HG02852 (cell line): Measurements from ENCODE around the gene TESK2.
"Not testable (repeated sequence)": the region's sequence is repeated elsewhere in the genome, so short reads cannot be mapped to it uniquely, and the experiment has no call there.

ENCODE experiments used
- ATAC-seq: cut with Tn5 transposase; IDR thresholded peaks from one replicate; pipeline ENCODE4 v1.9.1; 2021; ENCODE audit warnings: mild to moderate bottlenecking, moderate library complexity; ENCODE audit not compliant: unreplicated experiment

The TESK2 gene, protein sequence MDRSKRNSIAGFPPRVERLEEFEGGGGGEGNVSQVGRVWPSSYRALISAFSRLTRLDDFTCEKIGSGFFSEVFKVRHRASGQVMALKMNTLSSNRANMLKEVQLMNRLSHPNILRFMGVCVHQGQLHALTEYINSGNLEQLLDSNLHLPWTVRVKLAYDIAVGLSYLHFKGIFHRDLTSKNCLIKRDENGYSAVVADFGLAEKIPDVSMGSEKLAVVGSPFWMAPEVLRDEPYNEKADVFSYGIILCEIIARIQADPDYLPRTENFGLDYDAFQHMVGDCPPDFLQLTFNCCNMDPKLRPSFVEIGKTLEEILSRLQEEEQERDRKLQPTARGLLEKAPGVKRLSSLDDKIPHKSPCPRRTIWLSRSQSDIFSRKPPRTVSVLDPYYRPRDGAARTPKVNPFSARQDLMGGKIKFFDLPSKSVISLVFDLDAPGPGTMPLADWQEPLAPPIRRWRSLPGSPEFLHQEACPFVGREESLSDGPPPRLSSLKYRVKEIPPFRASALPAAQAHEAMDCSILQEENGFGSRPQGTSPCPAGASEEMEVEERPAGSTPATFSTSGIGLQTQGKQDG

GRCh38 chr1:45490626-45491486 is at the start of gene TESK2:
TESK2 (minus strand) TSS chr1:45491163; CDS start chr1:45457785, 33,378 bp downstream.
- peak; percentile 83 for ATAC-seq

GRCh38 chr1:45536886-45537285 is 45.9 kb upstream of the TESK2 start:
- no peak for ATAC-seq

DNA sequence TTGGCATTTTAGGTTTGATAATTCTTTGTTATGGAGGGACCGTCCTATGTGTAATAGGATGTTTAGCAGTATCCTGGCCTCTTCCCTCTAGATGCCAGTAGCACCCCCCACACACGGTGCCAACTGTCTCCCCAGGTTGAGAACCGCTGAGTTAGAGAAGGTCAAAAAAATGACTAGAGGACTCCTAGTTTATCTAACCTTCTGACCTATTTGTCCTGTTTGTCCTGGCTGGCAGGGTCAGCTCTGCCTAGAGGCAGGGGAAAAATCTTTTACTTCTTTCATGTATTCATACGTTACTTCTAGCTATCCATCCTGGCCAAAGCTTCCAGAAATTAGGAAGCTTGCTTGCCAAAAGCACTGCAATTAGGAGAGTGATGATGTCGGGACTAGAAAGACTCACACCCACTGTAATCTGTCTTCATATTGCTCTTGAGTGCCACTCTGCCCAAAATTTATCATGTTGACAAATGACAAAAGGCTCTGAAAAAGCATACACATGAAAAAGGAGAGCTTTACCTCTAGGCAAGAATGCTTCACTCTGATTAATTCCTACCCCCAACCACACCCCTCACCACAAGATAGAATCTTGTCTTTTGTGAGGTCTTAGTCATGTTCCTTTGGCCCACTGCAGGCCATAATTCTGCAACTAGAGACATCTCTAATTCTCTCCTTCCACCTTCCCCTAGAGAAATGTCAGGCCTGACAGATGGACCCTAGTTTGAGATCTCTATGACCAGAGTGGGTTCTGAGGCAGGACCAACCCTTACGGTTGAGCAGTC is 45.2 kb upstream of the TESK2 start:
- ATAC-seq: no peak

- ATAC-seq: no peak
Observed at GRCh38 chr1:45531873-45532272, 40.9 kb upstream of the TESK2 start.

GRCh38 chr1:45530632-45531135 is 39.7 kb upstream of the TESK2 start:
- no peak for ATAC-seq

DNA sequence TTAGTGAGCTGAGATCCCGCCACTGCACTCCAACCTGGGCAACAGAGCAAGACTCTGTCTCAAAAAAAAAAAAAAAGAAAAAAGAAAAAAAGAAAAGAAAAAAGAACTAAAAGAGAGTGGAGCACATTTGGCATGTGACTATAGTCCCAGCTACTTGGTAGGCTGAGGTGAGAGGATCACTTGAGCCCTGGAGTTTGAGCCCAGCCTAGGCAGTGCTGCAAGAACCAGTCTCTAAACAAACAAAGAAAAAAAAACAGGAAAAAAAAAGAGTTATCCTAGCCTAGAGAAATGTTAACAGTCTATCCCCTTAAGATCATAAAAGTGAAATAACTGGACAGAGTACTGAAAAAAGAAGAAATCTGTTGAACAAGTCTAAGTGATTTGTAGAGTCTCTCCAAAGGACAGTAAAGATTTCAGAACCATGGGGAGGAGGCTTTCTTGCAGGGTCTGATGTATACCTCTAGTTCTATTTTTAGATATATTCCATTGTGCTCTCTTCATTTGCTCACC is 35.2 kb upstream of the TESK2 start:
- no peak for ATAC-seq

DNA sequence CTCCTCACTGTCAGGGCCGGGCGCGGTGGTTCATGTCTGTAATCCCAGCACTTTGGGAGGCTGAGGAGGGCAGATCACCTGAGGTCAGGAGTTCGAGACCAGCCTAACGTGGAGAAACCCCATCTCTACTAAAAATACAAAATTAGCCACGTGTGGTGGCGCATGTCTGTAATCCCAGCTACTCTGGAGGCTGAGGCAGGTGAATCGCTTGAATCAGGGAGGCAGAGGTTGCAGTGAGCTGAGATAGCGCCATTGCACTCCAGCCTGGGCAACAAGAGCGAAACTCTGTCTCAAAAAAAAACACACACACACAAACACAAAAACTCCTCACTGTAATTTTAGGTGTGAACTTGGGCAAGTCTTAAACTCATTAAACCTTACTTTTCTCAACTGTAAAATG is 33.0 kb upstream of the TESK2 start:
- not testable (repeated sequence) for ATAC-seq

- not testable (repeated sequence) for ATAC-seq
Observed at GRCh38 chr1:45523516-45523915, 32.6 kb upstream of the TESK2 start.

GRCh38 chr1:45522324-45523104 is 31.6 kb upstream of the TESK2 start:
- ATAC-seq: no peak

- ATAC-seq: peak; percentile 79
Observed at GRCh38 chr1:45521413-45522323, 30.7 kb upstream of the TESK2 start, which contains the start of gene PRDX1. PRDX1 (minus strand) TSS chr1:45521884; CDS start chr1:45519043, 2,841 bp downstream.

- ATAC-seq: not testable (repeated sequence)
Observed at GRCh38 chr1:45519774-45520173, 28.8 kb upstream of the TESK2 start.

DNA sequence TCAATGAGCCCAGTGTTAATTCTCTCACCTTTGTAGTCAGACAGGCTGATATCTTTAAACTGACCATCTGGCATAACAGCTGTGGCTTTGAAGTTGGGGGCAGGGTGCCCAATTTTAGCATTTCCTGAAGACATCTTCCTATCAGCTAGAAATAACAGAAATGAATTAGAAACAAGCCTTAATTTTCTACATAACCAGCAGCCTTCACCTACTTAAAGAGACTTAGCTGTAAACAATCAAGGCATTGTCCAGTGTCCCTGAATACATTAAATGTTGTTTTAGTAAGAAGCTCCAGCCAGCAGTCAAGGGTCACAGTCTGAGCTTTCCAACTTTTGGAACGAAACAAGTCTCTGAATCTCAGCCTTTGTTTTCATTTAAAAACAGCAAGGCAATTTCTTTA is 27.9 kb upstream of the TESK2 start:
- ATAC-seq: no peak

- not testable (repeated sequence) for ATAC-seq
Observed at GRCh38 chr1:45518366-45518765, 27.4 kb upstream of the TESK2 start.

DNA sequence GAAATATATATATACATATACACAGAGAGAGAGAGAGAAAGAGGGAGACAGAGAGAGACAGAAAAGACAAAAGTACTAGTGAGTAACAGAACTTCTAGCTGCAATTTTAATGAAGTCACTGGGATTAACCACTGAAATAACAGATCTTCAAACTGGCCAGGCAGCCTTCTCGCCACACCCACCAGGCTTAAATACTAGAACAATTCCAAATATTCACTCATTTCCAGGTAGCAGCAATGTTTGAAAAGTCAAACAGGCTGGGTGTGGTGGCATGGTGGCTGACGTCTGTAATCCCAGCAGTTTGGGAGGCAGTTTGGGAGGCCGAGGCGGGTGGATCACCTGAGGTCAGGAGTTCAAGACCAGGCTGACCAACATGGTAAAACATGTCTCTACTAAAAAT is 25.5 kb upstream of the TESK2 start:
- ATAC-seq: no peak

DNA sequence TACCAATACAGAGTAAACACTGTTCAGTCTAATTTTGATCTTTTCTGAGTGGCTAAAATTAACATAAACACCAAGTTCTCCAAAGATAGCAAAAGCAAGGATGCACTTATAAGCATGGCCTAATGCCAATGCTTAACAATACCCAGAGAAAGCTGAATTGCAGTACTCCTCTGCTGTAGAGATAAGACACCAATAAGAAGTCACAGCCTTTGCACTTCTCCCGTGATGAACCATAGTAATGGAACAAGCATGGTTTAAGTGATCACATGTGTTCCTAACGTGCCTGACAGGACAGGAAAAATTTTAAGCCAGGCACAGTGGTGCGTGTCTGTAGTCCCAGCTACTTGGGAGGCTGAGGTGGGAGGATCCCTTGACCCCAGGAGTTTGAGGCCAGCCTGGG is 25.1 kb upstream of the TESK2 start:
- ATAC-seq: no peak

DNA sequence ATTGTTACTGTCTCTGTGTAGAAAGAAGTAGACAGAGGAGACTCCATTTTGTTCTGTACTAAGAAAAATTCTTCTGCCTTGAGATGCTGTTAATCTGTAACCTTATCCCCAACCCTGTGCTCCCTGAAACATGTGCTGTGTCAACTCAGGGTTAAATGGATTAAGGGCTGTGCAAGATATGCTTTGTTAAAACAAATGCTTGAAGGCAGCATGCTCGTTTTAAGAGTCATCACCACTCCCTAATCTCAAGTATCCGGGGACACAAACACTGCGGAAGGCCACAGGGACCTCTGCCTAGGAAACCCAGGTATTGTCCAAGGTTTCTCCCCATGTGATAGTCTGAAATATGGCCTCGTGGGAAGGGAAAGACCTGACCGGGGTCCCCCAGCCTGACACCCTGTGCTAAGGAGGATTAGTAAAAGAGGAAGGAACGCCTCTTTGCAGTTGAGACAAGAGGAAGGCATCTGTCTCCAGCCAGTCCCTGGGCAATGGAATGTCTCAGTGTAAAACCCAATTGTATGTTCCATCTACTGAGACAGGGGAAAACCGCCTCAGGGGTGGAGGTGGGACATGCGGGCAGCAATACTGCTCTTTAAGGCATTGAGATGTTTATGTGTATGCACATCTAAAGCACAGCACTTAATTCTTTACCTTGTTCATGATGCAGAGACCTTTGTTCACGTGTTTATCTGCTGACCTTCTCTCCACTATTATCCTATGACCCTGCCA is 22.7 kb upstream of the TESK2 start:
- not testable (repeated sequence) for ATAC-seq

- no peak for ATAC-seq
Observed at GRCh38 chr1:45512641-45513054, 21.7 kb upstream of the TESK2 start.
